ENCODE measurements around the gene ACTN1.

- TF ChIP-seq, protein P1, sequence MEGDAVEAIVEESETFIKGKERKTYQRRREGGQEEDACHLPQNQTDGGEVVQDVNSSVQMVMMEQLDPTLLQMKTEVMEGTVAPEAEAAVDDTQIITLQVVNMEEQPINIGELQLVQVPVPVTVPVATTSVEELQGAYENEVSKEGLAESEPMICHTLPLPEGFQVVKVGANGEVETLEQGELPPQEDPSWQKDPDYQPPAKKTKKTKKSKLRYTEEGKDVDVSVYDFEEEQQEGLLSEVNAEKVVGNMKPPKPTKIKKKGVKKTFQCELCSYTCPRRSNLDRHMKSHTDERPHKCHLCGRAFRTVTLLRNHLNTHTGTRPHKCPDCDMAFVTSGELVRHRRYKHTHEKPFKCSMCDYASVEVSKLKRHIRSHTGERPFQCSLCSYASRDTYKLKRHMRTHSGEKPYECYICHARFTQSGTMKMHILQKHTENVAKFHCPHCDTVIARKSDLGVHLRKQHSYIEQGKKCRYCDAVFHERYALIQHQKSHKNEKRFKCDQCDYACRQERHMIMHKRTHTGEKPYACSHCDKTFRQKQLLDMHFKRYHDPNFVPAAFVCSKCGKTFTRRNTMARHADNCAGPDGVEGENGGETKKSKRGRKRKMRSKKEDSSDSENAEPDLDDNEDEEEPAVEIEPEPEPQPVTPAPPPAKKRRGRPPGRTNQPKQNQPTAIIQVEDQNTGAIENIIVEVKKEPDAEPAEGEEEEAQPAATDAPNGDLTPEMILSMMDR (IDR thresholded peaks at IDR 0.05), result no peak
- TF ChIP-seq POLR2AphosphoS5 (IDR thresholded peaks at IDR 0.05; ENCODE audit: low read depth, low read length) (no peak), TCF7L2 (IDR thresholded peaks at IDR 0.05; ENCODE audit: low read depth, low read length) (no peak), SIN3A (IDR thresholded peaks at IDR 0.05; ENCODE audit: borderline replicate concordance, insufficient read depth, low read depth, low read length) (no peak)
- TF ChIP-seq, protein P2, sequence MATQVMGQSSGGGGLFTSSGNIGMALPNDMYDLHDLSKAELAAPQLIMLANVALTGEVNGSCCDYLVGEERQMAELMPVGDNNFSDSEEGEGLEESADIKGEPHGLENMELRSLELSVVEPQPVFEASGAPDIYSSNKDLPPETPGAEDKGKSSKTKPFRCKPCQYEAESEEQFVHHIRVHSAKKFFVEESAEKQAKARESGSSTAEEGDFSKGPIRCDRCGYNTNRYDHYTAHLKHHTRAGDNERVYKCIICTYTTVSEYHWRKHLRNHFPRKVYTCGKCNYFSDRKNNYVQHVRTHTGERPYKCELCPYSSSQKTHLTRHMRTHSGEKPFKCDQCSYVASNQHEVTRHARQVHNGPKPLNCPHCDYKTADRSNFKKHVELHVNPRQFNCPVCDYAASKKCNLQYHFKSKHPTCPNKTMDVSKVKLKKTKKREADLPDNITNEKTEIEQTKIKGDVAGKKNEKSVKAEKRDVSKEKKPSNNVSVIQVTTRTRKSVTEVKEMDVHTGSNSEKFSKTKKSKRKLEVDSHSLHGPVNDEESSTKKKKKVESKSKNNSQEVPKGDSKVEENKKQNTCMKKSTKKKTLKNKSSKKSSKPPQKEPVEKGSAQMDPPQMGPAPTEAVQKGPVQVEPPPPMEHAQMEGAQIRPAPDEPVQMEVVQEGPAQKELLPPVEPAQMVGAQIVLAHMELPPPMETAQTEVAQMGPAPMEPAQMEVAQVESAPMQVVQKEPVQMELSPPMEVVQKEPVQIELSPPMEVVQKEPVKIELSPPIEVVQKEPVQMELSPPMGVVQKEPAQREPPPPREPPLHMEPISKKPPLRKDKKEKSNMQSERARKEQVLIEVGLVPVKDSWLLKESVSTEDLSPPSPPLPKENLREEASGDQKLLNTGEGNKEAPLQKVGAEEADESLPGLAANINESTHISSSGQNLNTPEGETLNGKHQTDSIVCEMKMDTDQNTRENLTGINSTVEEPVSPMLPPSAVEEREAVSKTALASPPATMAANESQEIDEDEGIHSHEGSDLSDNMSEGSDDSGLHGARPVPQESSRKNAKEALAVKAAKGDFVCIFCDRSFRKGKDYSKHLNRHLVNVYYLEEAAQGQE (IDR thresholded peaks at IDR 0.05; ENCODE audit: insufficient read depth in 1 of 2, low read depth in 2 of 2, low read length in 1 of 2), result no peak
Observed at GRCh38 chr14:68916358-68916941, 62.7 kb downstream of the ACTN1 start.
